HuH-7.5 (cell line): ENCODE measurements around the gene PURA.

Experiments
- DNase-seq: peaks from one replicate; pipeline ENCODE4 v3.0.0; 2011; ENCODE audit warnings: low spot score

Gene PURA

DNA sequence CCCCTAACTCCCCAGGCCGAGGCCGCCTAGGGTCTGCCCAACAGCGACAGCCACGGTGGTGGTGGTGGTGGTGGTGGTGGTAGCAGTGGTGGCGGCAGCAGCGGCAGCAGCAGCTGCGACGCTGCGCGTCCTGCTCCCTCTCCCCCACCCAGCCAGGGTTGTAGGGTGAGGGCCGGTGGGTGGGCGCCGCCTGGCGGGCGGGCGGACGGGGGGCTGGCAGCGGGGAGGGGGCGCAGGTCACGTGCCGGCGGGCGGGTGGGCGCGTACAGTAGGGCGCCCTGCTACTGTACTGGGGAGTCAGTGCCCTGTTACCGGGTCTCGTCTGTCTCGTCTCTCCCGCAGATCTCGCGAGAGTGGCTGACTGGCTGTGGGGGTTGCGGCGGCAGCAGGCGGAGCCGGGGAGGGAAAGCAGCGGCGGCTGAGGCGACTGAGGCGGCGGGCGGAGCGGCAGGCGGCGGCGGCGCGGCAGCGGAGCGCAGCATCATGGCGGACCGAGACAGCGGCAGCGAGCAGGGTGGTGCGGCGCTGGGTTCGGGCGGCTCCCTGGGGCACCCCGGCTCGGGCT, at the start of gene PURA:
PURA (plus strand) TSS at position 411 of the 565 bp plus-strand sequence; CDS start at position 484, 73 bp downstream.
- peak; percentile 88 for DNase-seq

GRCh38 chr5:140072812-140073211, 41.1 kb upstream of the PURA start:
- DNase-seq: no peak

DNA sequence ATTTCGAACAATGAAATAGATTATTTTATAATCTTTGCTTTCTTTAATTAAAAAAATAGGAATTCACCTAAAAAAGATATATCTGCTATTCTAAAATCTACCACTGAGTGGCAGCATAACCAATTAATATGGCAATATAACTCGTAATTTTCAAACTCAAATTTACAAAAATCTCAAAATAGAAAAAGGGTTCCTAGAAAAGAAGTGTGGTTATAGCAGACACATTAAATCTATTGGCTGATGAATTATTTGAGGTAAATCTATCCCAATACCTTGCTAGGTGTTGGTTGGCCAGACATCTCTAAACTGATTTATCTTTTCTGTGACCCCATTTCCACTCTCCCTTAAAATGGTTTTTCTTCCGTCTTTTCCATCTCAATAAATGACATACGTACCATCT, 40.6 kb upstream of the PURA start:
- no peak for DNase-seq

GRCh38 chr5:140075371-140075770, 38.5 kb upstream of the PURA start:
- no peak for DNase-seq

GRCh38 chr5:140076142-140076541, 37.8 kb upstream of the PURA start:
- DNase-seq: no peak

DNA sequence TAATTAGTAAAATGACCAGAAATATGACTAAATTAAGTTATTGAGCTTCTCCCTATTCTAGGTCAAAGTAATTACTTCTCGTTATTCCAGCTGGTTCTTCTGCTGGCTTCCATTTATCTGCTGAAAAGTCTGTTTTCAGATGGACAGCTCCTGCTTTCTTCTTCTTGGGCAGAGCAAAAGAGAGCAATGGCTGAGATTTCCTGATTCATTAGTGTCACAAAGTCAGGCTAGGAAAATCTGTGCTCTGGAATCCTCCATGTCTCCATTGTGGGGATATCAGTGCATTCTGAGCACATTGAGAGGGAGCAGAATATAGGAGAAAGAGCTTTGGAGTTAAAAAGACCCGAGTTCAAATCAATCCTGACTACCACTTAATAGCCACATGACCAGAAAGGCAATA, 37.1 kb upstream of the PURA start:
- DNase-seq: no peak

GRCh38 chr5:140083120-140083519, 30.8 kb upstream of the PURA start:
- DNase-seq: no peak

DNA sequence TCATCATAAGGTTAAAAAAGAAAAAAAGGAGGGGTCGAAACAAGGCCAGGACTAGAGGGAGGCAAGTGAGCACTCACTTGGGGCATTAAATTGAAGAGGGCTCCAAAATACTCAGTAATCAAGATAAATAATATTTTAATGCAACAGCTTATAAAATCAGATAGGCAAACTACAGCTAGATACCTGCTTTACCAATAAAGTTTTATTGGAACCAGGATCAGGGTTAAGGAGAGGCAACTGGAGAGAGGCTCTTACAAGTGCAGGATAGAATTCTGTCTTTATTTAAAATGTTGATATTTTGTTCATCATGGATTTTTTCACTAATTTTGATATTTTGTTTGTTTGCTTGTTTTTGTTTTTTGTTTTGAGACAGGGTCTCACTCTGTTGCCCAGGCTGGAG, 30.3 kb upstream of the PURA start:
- no peak for DNase-seq

DNA sequence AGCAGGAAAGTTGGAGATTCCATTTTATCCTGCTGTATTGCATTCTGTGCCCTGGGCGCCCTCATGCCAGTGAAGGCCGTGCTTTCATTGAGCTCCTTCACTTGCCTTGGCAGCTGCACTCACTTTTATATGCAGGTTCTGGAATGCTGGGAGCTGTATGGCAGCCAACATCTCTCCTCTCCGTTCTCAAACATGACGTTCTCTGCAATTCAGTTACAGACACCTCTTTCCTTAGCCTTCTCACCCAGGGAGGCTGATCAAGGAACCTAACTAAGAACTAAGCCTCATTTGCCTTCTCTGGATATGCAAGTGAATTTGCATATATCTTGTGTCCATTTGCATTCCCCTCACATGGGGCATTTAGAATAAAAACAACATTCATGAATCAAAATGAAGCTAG, 29.4 kb upstream of the PURA start:
- DNase-seq: no peak

GRCh38 chr5:140090251-140090650, 23.7 kb upstream of the PURA start:
- no peak for DNase-seq

- no peak for DNase-seq
Observed at GRCh38 chr5:140093179-140093578, 20.7 kb upstream of the PURA start.

- no peak for DNase-seq
Observed at GRCh38 chr5:140093866-140094265, 20.0 kb upstream of the PURA start.

DNA sequence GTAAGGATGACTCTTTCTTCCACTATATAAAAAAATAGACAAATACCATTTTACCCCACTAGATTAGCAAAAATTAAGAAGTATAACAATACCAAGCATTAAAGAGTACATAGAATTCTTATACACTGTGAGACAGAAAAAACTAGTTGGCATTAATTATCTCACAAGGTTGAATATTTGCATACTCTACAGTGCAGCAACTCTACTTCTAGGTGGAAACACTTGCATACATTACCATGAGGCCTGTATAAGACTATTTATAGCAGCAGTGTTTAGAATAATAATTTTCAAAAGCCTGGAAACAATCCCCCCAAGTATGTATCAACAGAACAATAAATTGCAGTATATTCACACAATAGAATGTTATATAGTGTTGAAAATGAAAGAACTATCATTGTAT, 19.0 kb upstream of the PURA start:
- no peak for DNase-seq

- DNase-seq: no peak
Observed at GRCh38 chr5:140101179-140101578, 12.7 kb upstream of the PURA start.

GRCh38 chr5:140103154-140103553, 10.8 kb upstream of the PURA start:
- DNase-seq: no peak

DNA sequence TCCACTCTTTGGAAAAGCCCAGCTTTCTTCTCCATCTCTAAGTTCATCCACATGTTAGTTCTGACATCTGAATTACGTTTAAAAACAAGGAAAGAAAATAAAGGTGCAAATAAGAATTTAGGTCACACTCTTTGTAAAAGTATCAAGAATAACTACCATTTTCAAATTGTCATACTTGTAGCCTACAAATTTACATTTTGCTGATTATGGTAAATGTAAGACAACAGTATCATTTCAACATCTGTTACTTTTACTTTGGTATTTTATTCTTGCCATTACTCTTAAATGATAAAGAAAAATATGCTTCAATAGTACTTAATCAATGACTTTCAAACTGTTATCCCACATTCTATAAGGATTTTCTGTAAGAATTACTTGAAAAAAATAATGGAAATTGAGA, 9.8 kb upstream of the PURA start:
- no peak for DNase-seq

DNA sequence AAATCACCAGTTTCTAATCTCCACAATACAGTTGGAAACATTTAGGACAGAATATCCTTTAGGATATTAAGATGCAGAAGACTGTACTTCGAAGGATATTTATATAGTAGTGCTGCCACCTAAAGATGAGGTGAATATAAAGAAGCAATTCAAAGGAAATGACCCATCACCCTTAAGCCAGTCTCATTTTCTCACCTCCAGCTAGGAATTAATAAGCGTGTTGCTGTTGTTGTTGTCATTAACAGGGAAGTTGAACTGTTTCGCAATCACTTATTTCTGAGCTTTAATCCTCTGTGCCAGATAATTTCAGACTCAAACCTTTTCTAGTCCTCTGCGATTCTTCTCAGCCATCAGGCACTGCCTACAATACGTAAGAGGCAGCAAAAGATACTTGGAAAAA, 7.8 kb upstream of the PURA start:
- DNase-seq: no peak

DNA sequence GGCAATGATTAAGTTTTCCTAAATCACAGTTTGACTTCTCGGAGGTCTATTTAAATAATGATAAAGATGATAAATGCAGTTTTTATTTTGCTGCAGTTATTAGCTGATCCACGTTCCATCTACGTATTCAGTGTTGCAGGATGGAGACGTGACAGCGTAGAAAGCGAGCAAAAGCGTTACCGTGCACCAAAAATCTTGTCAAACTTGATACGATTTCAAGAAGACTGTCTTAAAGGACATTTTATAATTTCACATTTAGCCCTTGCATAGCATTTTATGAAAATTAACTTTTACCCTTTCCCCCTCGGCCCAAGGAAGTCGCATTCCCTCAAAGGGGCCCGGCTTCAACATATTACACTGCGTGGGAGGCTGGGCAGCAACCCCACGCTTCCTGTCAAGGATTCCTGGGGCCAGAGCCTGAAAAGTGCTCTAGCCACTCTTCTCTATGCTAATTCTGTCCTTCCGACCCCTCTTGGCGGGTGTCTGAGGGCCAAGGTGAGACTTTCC, 7.1 kb upstream of the PURA start:
- no peak for DNase-seq

GRCh38 chr5:140107312-140108092, 6.4 kb upstream of the PURA start:
- peak; percentile 79 for DNase-seq

- peak; percentile 40 for DNase-seq
Observed at GRCh38 chr5:140108093-140109017, 5.6 kb upstream of the PURA start.

DNA sequence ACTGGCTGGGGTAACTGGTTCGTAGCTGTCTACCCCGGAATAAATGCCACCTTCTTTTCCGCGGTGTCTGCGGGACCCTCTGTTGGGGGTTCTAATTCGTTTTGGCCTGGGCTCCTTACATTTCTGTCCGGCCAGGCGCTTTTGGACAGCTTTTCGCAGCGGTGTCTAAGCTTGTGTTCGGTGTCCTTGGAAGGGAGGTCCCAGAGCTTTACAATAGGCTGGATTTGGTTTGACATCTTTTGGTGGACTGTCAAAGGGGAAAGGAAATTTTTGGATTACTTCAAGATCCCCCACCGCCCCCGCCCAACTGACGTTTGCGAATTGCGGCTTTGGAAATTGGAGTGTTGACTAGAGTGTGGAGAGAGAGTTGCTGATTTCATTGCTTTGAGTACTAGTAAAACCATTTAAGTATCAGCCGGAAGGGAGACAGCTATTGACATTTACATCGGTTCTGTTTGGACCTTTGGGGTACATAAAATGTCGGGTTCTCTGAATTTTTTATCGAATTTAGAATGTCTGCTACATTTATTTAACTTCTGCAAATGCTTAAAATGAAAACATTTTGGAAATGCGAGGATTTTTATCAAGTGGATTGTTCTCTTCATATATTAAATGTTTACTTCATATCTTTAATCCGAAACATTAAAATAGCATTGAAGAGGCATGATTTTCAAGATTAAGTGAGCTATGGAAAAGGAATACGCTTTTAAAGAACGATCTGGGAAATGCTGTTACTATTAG, 4.7 kb upstream of the PURA start:
- no peak for DNase-seq
